Activated CD4-positive, alpha-beta T cell treated with anti-CD3 and anti-CD28 coated beads for 36 hours (primary cell): Measurements from ENCODE around the gene PLAAT2. TPM values are rescaled to one million over a fixed set of nuclear protein-coding genes. Genes with fewer than 3 reads are reported as not detected.

ENCODE experiments used
- ATAC-seq: fragments of 200-7000 bp; cut with Tn5 transposase; one replicate; pipeline ENCODE4 v1.10.0; 2021; ENCODE audit warnings: mild to moderate bottlenecking, moderate library complexity
- CTCF ChIA-PET: fragments of 350-600 bp; sonication (Branson Sonifier 250); formaldehyde crosslinking; loops from one replicate; lab custom pipeline; 2021; ENCODE audit warnings: antibody characterized with exemption; lab: Charles Lee
- POLR2A ChIA-PET: fragments of 350-600 bp; sonication (Branson Sonifier 250); formaldehyde crosslinking; loops from one replicate; lab custom pipeline; 2021; ENCODE audit warnings: antibody characterized with exemption, inconsistent platforms; lab: Charles Lee
- DNase-seq: peaks from one replicate; pipeline ENCODE4 v3.0.0-alpha.2; 2020
- H3K27ac Mint-ChIP-seq: one replicate; pipeline ENCODE4 v1.8.0; 2021; ENCODE audit warnings: mixed read lengths
- H3K27me3 Mint-ChIP-seq: one replicate; pipeline ENCODE4 v1.8.0; 2021; ENCODE audit warnings: mixed read lengths
- H3K36me3 Mint-ChIP-seq: one replicate; pipeline ENCODE4 v1.8.0; 2021; ENCODE audit warnings: low read depth, mixed read lengths
- H3K4me1 Mint-ChIP-seq: one replicate; pipeline ENCODE4 v1.8.0; 2021; ENCODE audit warnings: mixed read lengths
- H3K4me3 Mint-ChIP-seq: one replicate; pipeline ENCODE4 v1.8.0; 2021; ENCODE audit warnings: mild to moderate bottlenecking, moderate library complexity, mixed read lengths
- H3K9me3 Mint-ChIP-seq: one replicate; pipeline ENCODE4 v1.8.0; 2021; ENCODE audit warnings: low read depth, mixed read lengths
- intact Hi-C, 2 experiments: fragments of 100-400 bp; cut with DNase I in 1 of 2; cut with micrococcal nuclease in 1 of 2; formaldehyde crosslinking; loops; one replicate each; pipeline versions ENCODE4 v1.14.2 to v1.15.1; 2022 to 2024; cut with DNase I, micrococcal nuclease
- total RNA-seq, 2 experiments: library from RNA; stranded (reverse); gene quantifications; one replicate each; pipeline ENCODE4 v1.2.3, GENCODE V29; 2021

PLAAT2 gene
- total RNA-seq, 2 experiments from 2014 or later = not detected

DNA sequence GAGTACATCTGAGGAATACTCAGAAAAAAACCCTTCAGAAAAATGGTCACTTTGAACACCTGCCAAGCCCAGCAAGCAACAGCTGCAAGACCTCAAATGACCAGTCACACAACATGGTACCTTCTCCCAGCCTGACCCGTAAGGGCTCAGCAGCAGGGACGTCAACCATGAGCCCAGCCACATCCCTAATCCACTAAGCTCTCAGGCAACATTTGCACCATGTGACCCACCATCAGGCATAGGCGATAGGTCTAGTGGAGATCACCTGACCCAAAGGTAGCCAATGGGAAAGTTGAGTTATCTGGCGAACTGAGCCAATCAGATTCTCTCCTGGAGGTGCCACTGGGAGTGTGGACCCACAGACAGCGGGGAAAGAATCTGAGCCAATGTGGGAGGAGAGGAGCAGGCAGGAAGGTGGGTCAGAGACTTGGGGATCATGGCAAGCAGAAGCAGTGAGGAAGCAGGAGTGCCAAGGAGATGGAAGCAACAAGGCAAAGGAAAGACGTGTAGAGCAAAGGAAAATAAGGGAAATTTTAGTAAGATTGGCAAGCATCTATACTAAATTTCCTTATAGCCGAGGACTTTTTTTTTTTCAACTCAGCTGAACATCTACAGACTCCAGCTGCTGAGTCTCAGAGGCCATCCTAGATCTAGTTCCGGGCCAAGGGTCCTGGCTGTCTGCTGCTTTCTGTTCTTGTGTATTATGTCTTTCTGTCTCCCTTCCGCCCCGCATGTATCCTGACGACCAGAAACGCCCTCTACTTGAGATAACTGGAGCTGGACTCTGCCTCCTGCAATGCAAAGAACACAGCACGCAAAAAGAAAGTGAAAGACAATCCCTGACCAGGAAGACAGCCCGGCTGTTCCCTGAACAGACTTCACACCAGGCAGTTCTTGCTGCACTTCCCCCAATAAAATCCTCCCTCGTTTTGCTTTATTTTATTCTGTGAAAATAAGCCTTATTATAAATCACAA is 11.0 kb upstream of the PLAAT2 start:
- ChIA-PET CTCF (interaction anchor here (0.6 to 1.4 kb wide), 8 partner anchors 37 to 614 kb away, joined by 3 to 8 read pairs (median 3); partner anchors contain the start of gene PLAAT4), POLR2A (interaction anchor here (0.6 kb wide), 1 partner anchor 33 kb away, joined by 3 read pairs; no protein-coding TSS in a partner anchor)
- intact Hi-C loops = loop anchor here in 1 of 2 experiments (5.0 kb wide), 1 partner anchor 53 kb away; no protein-coding TSS in a partner anchor
- Mint-ChIP-seq H3K4me1 (peaks cover 16% of the 10 kb centered on the region), H3K27ac (peak overlapping the region; percentile 79), H3K36me3 (no peaks in the 10 kb centered on the region), H3K9me3 (peaks cover 3% of the 10 kb centered on the region), H3K4me3 (peak overlapping the region; percentile 56), H3K27me3 (no peaks in the 10 kb centered on the region)
- ATAC-seq (peak; percentile 84), DNase-seq (peak; percentile 46)

DNA sequence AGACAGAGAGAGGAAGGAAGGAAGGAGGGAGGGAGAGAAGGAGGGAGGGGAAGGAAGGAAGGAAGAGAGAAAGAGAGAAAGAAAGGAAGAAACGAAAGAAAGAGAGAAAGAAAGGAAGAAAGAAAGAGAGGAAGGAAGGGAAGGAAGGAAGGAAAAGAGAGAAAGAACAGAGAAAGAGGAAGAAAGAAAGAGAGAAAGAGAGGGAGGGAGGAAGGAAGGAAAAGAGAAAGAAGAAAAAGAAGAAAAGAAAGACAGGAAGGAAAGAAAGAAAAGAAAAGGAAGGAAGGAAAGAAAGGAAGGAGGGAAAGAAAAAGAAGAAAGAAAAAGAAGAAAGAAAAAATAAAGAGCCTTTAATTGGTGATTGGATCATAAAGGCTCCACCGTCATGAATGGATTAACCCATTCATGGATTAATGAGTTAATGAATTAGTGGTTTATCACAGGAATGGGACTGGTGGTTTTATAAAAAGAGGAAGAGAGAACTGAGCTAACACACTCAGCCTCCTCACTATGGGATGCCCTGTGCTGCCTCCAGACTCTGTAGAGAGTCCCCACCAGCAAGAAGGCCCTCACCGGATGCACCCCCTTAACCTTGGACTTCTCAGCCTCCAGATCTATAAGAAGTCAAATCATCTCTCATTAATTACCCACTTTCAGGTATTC is 9.0 kb upstream of the PLAAT2 start:
- CTCF ChIA-PET = no interaction called here
- Mint-ChIP-seq H3K4me3 (no peak overlapping the region), H3K27me3 (no peaks in the 10 kb centered on the region), H3K9me3 (no peaks in the 10 kb centered on the region), H3K27ac (no peak overlapping the region), H3K36me3 (no peaks in the 10 kb centered on the region), H3K4me1 (peaks cover 29% of the 10 kb centered on the region)
- intact Hi-C loops = loop anchor here in 1 of 2 experiments (5.0 kb wide), 1 partner anchor 55 kb away; no protein-coding TSS in a partner anchor
- DNase-seq (no peak), ATAC-seq (no peak)
- POLR2A ChIA-PET = no interaction called here

DNA sequence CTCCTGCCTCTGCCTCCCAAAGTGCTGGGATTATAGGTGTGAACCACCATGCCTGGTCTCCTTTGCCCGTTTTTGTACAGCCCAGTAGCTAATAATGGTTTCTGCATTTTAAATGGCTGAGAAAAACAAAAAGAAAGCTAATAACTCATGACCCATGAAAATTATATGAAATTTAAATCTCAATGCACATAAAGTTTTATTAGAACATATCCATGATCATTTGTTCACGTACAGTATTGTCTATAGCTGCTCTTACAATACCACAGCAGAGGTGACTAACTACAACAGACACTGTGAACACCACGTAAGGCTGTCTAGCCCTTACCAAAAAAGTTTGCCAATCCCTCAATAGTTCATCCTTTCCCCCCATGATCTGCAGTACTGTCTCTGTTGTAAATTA is 6.4 kb upstream of the PLAAT2 start:
- no peaks in the 10 kb centered on the region for H3K27me3 Mint-ChIP-seq
- ATAC-seq (no peak), DNase-seq (no peak)
- POLR2A ChIA-PET = no interaction called here
- H3K27ac Mint-ChIP-seq = no peak overlapping the region
- no peaks in the 10 kb centered on the region for H3K9me3 Mint-ChIP-seq
- H3K36me3 Mint-ChIP-seq = no peaks in the 10 kb centered on the region
- intact Hi-C loops = loop anchor here in 1 of 2 experiments (5.0 to 10.0 kb wide), 2 partner anchors 295 to 1012 kb away; no protein-coding TSS in a partner anchor
- CTCF ChIA-PET = no interaction called here
- peaks cover 43% of the 10 kb centered on the region for H3K4me1 Mint-ChIP-seq
- H3K4me3 Mint-ChIP-seq = no peak overlapping the region

- ATAC-seq = peak; percentile 84
- H3K4me1 Mint-ChIP-seq = peaks cover 50% of the 10 kb centered on the region
Measured at GRCh38 chr11:63567044-63567840, 4.1 kb upstream of the PLAAT2 start.

GRCh38 chr11:63564784-63565350 is 1.7 kb upstream of the PLAAT2 start:
- Mint-ChIP-seq H3K27me3 (no peaks in the 10 kb centered on the region), H3K4me3 (no peak overlapping the region), H3K9me3 (no peaks in the 10 kb centered on the region), H3K36me3 (no peaks in the 10 kb centered on the region), H3K4me1 (peaks cover 66% of the 10 kb centered on the region), H3K27ac (no peak overlapping the region)
- intact Hi-C loops = loop anchor here in 1 of 2 experiments (5.0 to 10.0 kb wide), 2 partner anchors 300 to 1008 kb away; no protein-coding TSS in a partner anchor
- ChIA-PET POLR2A (no interaction called here), CTCF (interaction anchor here (0.6 to 1.4 kb wide), 3 partner anchors 28 to 74 kb away, joined by 3 to 4 read pairs (median 3); partner anchors contain the start of genes PLAAT4 and PLAAT5)
- ATAC-seq (no peak), DNase-seq (no peak)

More at GRCh38 chr11:63567044-63567840, 4.1 kb upstream of the PLAAT2 start:
- no peaks in the 10 kb centered on the region for H3K9me3 Mint-ChIP-seq
- ChIA-PET POLR2A (interaction anchor here (0.5 to 2.0 kb wide), 9 partner anchors 13 to 266 kb away, joined by 3 to 18 read pairs (median 3); partner anchors contain the start of gene PLAAT4), CTCF (interaction anchor here (1.0 to 1.4 kb wide), 6 partner anchors 13 to 124 kb away, joined by 3 to 4 read pairs (median 4); no protein-coding TSS in a partner anchor)
- DNase-seq = peak; percentile 72
- H3K27ac Mint-ChIP-seq = peak overlapping the region; percentile 94
- H3K27me3 Mint-ChIP-seq = no peaks in the 10 kb centered on the region
- intact Hi-C loops = loop anchor here (1.0 to 10.0 kb wide), 9 partner anchors 14 to 1010 kb away; partner anchors contain the start of genes PLAAT4 (in 1 of the 2) and RTN3 (in 1 of the 2)
- H3K36me3 Mint-ChIP-seq = no peaks in the 10 kb centered on the region
- peak overlapping the region; percentile 45 for H3K4me3 Mint-ChIP-seq

DNA sequence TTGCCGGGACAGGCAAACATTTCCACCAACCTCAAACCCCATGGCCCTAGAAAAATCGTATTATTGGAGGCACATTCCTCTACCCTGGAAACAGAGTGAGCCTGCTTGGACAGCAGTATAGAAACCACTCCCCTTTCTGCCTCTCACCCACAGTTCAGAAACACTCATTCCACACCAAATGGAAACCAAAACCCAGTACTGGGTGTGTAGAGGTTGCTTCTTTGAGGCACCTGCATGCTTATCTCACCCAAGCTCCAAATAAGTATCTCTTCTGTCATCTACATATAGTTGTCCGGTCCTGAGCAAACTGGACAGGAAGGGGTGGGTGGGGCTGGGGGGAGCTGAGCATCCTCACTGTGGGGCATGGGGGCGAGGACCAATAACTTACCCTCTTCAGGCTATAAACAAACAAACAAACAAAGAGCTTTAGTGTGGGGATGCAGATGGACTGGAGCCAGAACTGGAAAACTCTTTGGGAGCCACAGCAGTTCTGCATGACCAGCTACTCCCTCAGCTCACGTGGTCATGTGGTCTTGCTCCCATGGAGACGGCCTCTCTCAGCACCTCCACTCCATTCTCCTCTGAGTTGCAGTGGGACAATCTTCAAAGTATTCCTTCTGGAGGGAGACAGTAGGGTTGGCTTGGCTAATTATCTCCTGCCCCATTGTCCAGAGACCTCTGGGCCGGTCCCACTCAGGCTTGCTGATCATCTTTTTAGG is 1.0 kb upstream of the PLAAT2 start:
- H3K9me3 Mint-ChIP-seq = no peaks in the 10 kb centered on the region
- intact Hi-C loops = loop anchor here in 1 of 2 experiments (10.0 kb wide), 1 partner anchor 301 kb away; no protein-coding TSS in a partner anchor
- no peak overlapping the region for H3K27ac Mint-ChIP-seq
- POLR2A ChIA-PET = no interaction called here
- peak; percentile 70 for ATAC-seq
- H3K36me3 Mint-ChIP-seq = no peaks in the 10 kb centered on the region
- no peaks in the 10 kb centered on the region for H3K27me3 Mint-ChIP-seq
- no peak overlapping the region for H3K4me3 Mint-ChIP-seq
- H3K4me1 Mint-ChIP-seq = peaks cover 70% of the 10 kb centered on the region
- CTCF ChIA-PET = interaction anchor here (0.6 to 1.4 kb wide), 4 partner anchors 27 to 529 kb away, joined by 3 to 4 read pairs (median 3); partner anchors contain the start of genes PLAAT4 and PLAAT5
- DNase-seq = peak; percentile 52

DNA sequence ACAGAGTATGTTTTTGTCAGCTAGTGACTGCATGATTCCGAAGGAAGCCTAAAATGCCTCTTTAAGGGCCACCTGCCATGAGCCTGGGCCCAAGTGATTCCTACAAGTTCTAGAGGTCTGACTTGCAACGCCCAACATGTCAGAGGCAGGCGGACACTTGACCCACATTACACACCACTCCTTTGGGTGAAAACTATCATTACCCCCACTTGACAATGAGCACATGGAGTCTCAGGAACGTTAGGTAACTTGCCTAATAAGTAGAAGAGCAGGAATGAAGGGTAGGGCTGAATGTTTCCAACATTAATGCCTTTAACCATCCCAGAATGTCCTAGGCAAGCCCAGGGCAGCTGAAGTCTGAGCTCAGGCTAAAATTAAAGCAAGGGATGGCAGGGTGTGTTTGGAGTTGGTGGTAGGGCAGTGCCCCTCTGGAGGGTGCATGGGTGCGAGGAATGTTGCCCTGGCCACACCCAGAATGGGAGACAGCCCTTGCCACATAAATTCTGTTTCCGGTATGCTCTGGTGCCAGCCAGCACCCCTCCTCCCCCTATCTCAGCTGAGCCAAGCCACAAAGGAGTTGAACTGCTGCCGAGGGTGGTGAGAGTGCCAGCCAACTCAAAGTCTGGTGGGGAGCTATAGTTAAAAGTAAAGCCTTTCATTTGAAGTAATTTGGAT is 2.5 kb downstream of the PLAAT2 start:
- CTCF ChIA-PET = interaction anchor here (0.8 kb wide), 1 partner anchor 174 kb away, joined by 3 read pairs; no protein-coding TSS in a partner anchor
- Mint-ChIP-seq H3K9me3 (no peaks in the 10 kb centered on the region), H3K36me3 (no peaks in the 10 kb centered on the region), H3K27me3 (no peaks in the 10 kb centered on the region), H3K27ac (no peak overlapping the region), H3K4me3 (no peak overlapping the region), H3K4me1 (peaks cover 53% of the 10 kb centered on the region)
- DNase-seq (no peak), ATAC-seq (no peak)
- intact Hi-C loops = loop anchor here in 1 of 2 experiments (10.0 kb wide), 1 partner anchor 304 kb away; no protein-coding TSS in a partner anchor
- POLR2A ChIA-PET = interaction anchor here (0.6 kb wide), 1 partner anchor 8 kb away, joined by 7 read pairs; no protein-coding TSS in a partner anchor

DNA sequence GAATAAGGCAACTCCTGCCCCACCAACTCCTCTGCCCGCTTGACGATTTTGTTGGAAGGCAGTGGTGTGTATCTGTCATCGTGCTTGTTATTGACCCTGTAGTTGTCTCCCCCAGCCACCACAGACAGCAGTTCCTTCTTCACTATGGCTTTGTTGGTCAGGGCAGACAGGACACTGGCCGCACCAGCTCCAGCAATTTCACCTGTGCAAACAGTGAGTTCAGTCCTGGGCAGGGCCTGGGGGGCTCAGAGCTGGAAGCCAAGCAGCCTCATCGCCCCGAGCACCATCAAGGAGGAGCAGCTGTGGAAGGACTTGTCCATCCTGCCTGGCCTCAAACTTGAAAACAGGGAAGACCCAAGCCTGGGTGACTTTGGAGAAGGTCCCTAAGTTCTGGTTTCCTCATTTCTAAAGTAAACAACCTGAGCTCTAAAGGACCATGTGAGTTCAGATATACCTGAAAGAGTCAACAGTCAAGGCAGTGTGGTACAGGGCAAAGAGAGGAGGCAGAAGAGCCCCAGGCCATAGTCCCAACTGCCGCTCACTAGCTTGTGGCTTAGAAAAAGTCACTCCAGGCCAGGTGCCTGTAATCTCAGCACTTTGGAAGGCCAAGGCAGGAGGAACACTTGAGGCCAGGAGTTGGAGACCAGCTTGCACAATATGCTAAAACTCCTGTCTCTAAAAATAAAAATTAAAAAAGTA is 4.6 kb downstream of the PLAAT2 start:
- ChIA-PET POLR2A (interaction anchor here (0.7 kb wide), 1 partner anchor 71 kb away, joined by 3 read pairs; no protein-coding TSS in a partner anchor), CTCF (interaction anchor here (0.5 kb wide), 1 partner anchor 18 kb away, joined by 3 read pairs; no protein-coding TSS in a partner anchor)
- H3K36me3 Mint-ChIP-seq = no peaks in the 10 kb centered on the region
- ATAC-seq = no peak
- H3K27me3 Mint-ChIP-seq = no peaks in the 10 kb centered on the region
- H3K9me3 Mint-ChIP-seq = no peaks in the 10 kb centered on the region
- no peak overlapping the region for H3K4me3 Mint-ChIP-seq
- H3K4me1 Mint-ChIP-seq = peaks cover 53% of the 10 kb centered on the region
- intact Hi-C loops = no loop called here
- no peak for DNase-seq
- H3K27ac Mint-ChIP-seq = no peak overlapping the region

- ChIA-PET CTCF (no interaction called here), POLR2A (no interaction called here)
- DNase-seq (no peak), ATAC-seq (no peak)
- Mint-ChIP-seq H3K36me3 (no peaks in the 10 kb centered on the region), H3K4me1 (peaks cover 60% of the 10 kb centered on the region), H3K27me3 (no peaks in the 10 kb centered on the region), H3K9me3 (no peaks in the 10 kb centered on the region), H3K27ac (no peak overlapping the region), H3K4me3 (no peak overlapping the region)
- intact Hi-C loops = no loop called here
Measured at GRCh38 chr11:63557570-63557969, 5.6 kb downstream of the PLAAT2 start.
